SK-N-MC (cell line): ENCODE data around the gene PITPNC1.
"Not testable (repeated sequence)": the region's sequence is repeated elsewhere in the genome, so short reads cannot be mapped to it uniquely, and the experiment has no call there.

ENCODE experiments used
- DNase-seq: peaks from one replicate; pipeline ENCODE4 v3.0.0-alpha.2; 2011; ENCODE audit warnings: low read depth, low spot score
- H3K27ac ChIP-seq: fragments of 200-600 bp; sonication (generic); 2 replicates; pipeline ENCODE4 v1.5.1; 2016; ENCODE audit warnings: mixed run types
- H3K36me3 ChIP-seq: fragments of 200-600 bp; sonication (generic); 2 replicates; pipeline ENCODE4 v1.6.1; 2017; ENCODE audit warnings: antibody characterized with exemption, low read length, mixed read lengths; ENCODE audit not compliant: insufficient read depth
- H3K4me3 ChIP-seq: fragments of 200-600 bp; sonication (generic); 2 replicates; pipeline ENCODE4 v1.5.1; 2016
- H3K9ac ChIP-seq: fragments of 200-600 bp; sonication (generic); 2 replicates; pipeline ENCODE4 v1.8.0; 2017; ENCODE audit warnings: mixed run types, mixed read lengths; ENCODE audit not compliant: insufficient read length
- H3K9me3 ChIP-seq: fragments of 200-600 bp; sonication (generic); 2 replicates; pipeline ENCODE4 v1.6.1; 2017; ENCODE audit warnings: low read depth, mild to moderate bottlenecking, antibody characterized with exemption, low read length, moderate library complexity, mixed read lengths
- EZH2 ChIP-seq: fragments of 200-600 bp; sonication (generic); IDR thresholded peaks from one replicate; pipeline ENCODE4 v1.6.1; 2017; ENCODE audit warnings: antibody characterized with exemption
- FOXP2 ChIP-seq: optimal IDR thresholded peaks from 2 replicates; pipeline ENCODE3; 2011; ENCODE audit warnings: mild to moderate bottlenecking, moderate library complexity; ENCODE audit not compliant: insufficient read depth; ENCODE audit errors: extremely low read length, control extremely low read depth
- POLR2AphosphoS5 ChIP-seq: IDR thresholded peaks from 2 replicates; pipeline ENCODE4 v1.6.1; 2012; ENCODE audit warnings: mild to moderate bottlenecking, low read depth, low read length, borderline replicate concordance

The PITPNC1 gene

GRCh38 chr17:67620636-67621035, 243.6 kb downstream of the PITPNC1 start:
- Histone ChIP-seq H3K4me3 (no peak overlapping the region), H3K9me3 (no peaks in the 10 kb centered on the region), H3K27ac (no peak overlapping the region), H3K9ac (no peak overlapping the region), H3K36me3 (no peaks in the 10 kb centered on the region)
- no peak for TF ChIP-seq EZH2
- TF ChIP-seq FOXP2 = no peak
- no peak for TF ChIP-seq POLR2AphosphoS5
- DNase-seq = no peak

DNA sequence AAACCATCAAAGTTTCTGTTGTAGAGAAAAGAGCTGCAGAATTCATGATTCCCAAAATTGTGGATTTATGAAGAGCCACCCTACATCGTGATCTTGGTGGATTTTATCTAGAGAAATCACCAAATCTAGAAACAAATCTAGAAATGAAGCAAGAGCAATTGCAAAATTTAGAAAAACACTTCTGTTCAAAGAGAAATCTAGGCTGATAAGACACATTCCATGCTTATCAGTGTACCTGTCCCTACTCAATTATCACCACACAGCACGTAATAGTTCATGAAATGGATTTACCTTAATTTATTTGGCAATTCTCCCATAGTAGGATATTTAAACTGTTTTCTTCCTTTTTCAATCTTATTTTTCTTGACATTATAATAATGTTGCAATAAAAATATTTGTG, 246.7 kb downstream of the PITPNC1 start:
- no peak overlapping the region for H3K4me3 ChIP-seq
- no peak overlapping the region for H3K9ac ChIP-seq
- DNase-seq = no peak
- no peaks in the 10 kb centered on the region for H3K9me3 ChIP-seq
- H3K27ac ChIP-seq = no peak overlapping the region
- no peak for TF ChIP-seq FOXP2
- TF ChIP-seq EZH2 = no peak
- TF ChIP-seq POLR2AphosphoS5 = no peak
- H3K36me3 ChIP-seq = no peaks in the 10 kb centered on the region

DNA sequence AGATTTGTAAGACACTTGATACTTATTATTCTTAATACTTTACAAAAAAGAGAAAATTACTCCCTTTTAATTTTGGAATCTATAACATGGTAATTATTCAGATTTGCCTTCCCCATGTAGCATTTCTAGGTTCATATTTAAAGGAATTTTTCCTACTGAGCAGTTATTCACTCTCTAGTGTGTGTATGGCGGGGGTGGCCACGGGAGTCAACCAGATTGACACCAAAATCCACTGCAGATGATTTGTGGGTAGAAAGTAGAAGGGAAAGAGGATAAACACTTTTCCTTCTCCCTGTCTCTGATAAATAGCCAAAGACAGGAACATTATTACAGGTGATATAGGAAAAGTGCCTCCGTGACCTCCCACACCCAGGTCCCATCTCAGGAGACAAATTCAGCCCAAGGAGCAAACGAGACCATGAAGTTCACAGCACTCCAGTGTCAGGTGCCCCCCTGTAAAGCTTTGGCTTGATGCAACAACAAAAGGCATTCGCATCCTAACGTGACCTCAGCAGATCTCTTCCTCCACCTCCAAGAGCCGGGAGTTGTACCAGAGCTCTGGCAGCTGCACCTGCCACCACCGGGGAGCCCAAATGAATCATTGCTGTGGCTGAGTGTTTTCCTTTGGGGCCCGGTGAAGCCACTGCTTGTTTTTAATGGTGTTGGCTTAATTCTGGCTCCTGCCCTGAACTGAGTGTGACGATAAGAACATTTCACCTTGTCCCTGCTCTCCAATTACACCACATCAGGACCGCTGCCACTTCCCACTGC, 248.0 kb downstream of the PITPNC1 start:
- no peaks in the 10 kb centered on the region for H3K9me3 ChIP-seq
- DNase-seq = no peak

GRCh38 chr17:67625971-67626370, 248.9 kb downstream of the PITPNC1 start:
- TF ChIP-seq EZH2 = no peak
- TF ChIP-seq POLR2AphosphoS5 = no peak
- no peak for TF ChIP-seq FOXP2
- no peak overlapping the region for H3K4me3 ChIP-seq
- H3K27ac ChIP-seq = no peak overlapping the region
- no peak overlapping the region for H3K9ac ChIP-seq
- no peak for DNase-seq
- H3K9me3 ChIP-seq = no peaks in the 10 kb centered on the region
- no peaks in the 10 kb centered on the region for H3K36me3 ChIP-seq

More for the DNA sequence above, 248.0 kb downstream of the PITPNC1 start:
- TF ChIP-seq POLR2AphosphoS5 (no peak), FOXP2 (no peak), EZH2 (no peak)
- Histone ChIP-seq H3K27ac (no peak overlapping the region), H3K4me3 (no peak overlapping the region), H3K9ac (no peak overlapping the region), H3K36me3 (no peaks in the 10 kb centered on the region)

- Histone ChIP-seq H3K9me3 (no peaks in the 10 kb centered on the region), H3K36me3 (no peaks in the 10 kb centered on the region), H3K27ac (no peak overlapping the region), H3K9ac (no peak overlapping the region), H3K4me3 (no peak overlapping the region)
- TF ChIP-seq POLR2AphosphoS5 (no peak), FOXP2 (no peak), EZH2 (no peak)
- no peak for DNase-seq
Observed at GRCh38 chr17:67628580-67629013, 251.5 kb downstream of the PITPNC1 start.

DNA sequence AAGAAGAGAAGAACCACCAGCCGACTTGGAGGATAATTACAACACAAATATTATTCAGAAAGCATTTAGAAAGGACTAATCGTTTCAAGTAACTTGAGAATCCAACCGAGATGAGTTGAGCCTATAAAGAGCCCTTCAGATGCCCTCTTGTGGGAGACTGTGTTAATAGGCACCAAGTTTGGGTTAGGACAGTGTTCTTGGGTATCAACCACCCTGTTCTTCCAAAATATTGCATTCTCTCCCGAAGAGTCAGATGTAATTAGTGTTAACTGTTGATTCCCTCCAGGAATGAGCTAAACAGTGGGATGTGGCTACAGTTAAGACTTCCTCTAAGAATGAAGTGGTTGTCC, 252.9 kb downstream of the PITPNC1 start:
- Histone ChIP-seq H3K9me3 (no peaks in the 10 kb centered on the region), H3K36me3 (no peaks in the 10 kb centered on the region), H3K9ac (no peak overlapping the region), H3K4me3 (no peak overlapping the region), H3K27ac (no peak overlapping the region)
- DNase-seq = peak; percentile 8
- TF ChIP-seq POLR2AphosphoS5 (no peak), FOXP2 (no peak)

- not testable (repeated sequence) for H3K4me3 ChIP-seq, DNase-seq, H3K36me3 ChIP-seq, H3K27ac ChIP-seq, H3K9me3 ChIP-seq, H3K9ac ChIP-seq
Observed at GRCh38 chr17:67630836-67631235, 253.8 kb downstream of the PITPNC1 start.

GRCh38 chr17:67632141-67632540, 255.1 kb downstream of the PITPNC1 start:
- Histone ChIP-seq H3K9ac (no peak overlapping the region), H3K36me3 (no peaks in the 10 kb centered on the region), H3K27ac (no peak overlapping the region), H3K9me3 (no peaks in the 10 kb centered on the region), H3K4me3 (no peak overlapping the region)
- no peak for DNase-seq
- TF ChIP-seq EZH2 (no peak), FOXP2 (no peak), POLR2AphosphoS5 (no peak)

GRCh38 chr17:67633751-67634211, 256.7 kb downstream of the PITPNC1 start:
- no peak for TF ChIP-seq EZH2
- TF ChIP-seq FOXP2 = no peak
- TF ChIP-seq POLR2AphosphoS5 = no peak
- Histone ChIP-seq H3K27ac (no peak overlapping the region), H3K9me3 (no peaks in the 10 kb centered on the region), H3K9ac (no peak overlapping the region), H3K36me3 (no peaks in the 10 kb centered on the region), H3K4me3 (no peak overlapping the region)
- no peak for DNase-seq
